Glutamatergic neuron (in vitro differentiated cells): ENCODE measurements around the gene RYK. TPM values are rescaled to one million over a fixed set of nuclear protein-coding genes. Genes with fewer than 3 reads are reported as not detected.
"Not testable (repeated sequence)": the region's sequence is repeated elsewhere in the genome, so short reads cannot be mapped to it uniquely, and the experiment has no call there.

Source experiments
- DNase-seq: peaks from one replicate; pipeline ENCODE4 v3.0.0; 2022
- H3K27ac Mint-ChIP-seq: one replicate; pipeline ENCODE4 v1.8.0; 2020; ENCODE audit warnings: mild to moderate bottlenecking, mixed read lengths, inconsistent platforms; ENCODE audit not compliant: unreplicated experiment
- H3K27me3 Mint-ChIP-seq: one replicate; pipeline ENCODE4 v1.8.0; 2020; ENCODE audit warnings: mild to moderate bottlenecking, moderate library complexity, mixed read lengths, inconsistent platforms; ENCODE audit not compliant: unreplicated experiment
- H3K36me3 Mint-ChIP-seq: one replicate; pipeline ENCODE4 v1.8.0; 2020; ENCODE audit warnings: mild to moderate bottlenecking, mixed read lengths, inconsistent platforms; ENCODE audit not compliant: unreplicated experiment
- H3K4me1 Mint-ChIP-seq: one replicate; pipeline ENCODE4 v1.8.0; 2020; ENCODE audit warnings: mild to moderate bottlenecking, low read depth, mixed read lengths, inconsistent platforms; ENCODE audit not compliant: unreplicated experiment
- H3K4me3 Mint-ChIP-seq: one replicate; pipeline ENCODE4 v1.8.0; 2020; ENCODE audit warnings: mild to moderate bottlenecking, mixed read lengths, inconsistent platforms; ENCODE audit not compliant: unreplicated experiment
- H3K9me3 Mint-ChIP-seq: one replicate; pipeline ENCODE4 v1.8.0; 2020; ENCODE audit warnings: mild to moderate bottlenecking, moderate library complexity, mixed read lengths, inconsistent platforms; ENCODE audit not compliant: unreplicated experiment
- total RNA-seq: library from RNA; stranded (reverse); fragmentation: NEBNext Ultra II Directional; extraction: Animal tissue kit (Norgen Biotek cat#: 25700); gene quantifications from one replicate; pipeline ENCODE4 v1.2.1, GENCODE V29; 2021; ENCODE audit not compliant: unreplicated experiment
- TF ChIP-seq, protein P1 (sequence below): fragments of 200-600 bp; sonication (generic); IDR thresholded peaks from one replicate; pipeline ENCODE4 v1.5.0; 2021; ENCODE audit not compliant: partially characterized antibody, unreplicated experiment

RYK gene
- total RNA-seq, 1 donor from 2014 or later = 33.6 TPM

DNA sequence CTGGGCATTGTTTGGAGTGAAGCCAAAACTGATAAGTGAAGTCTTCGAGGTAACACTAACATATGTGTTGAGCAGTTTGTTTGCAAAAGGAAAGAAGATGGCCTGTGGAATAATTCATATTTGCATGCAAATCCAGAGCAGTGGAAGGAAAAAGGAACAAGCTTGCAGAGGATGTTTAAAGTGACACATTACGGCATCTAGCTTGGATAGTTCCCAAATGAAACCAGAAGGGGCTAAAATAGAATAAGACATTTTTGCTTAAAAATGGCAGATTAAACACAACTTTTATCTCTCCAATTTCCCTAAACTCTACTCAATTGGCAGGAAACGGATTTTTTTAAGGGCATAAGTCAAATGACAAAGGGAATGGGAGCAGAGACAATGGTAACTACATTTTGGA, 25.4 kb upstream of the RYK start:
- H3K27me3 Mint-ChIP-seq = peaks cover 2% of the 10 kb centered on the region
- H3K9me3 Mint-ChIP-seq = no peaks in the 10 kb centered on the region
- no peaks in the 10 kb centered on the region for H3K4me1 Mint-ChIP-seq
- H3K27ac Mint-ChIP-seq = no peak overlapping the region
- no peak overlapping the region for H3K4me3 Mint-ChIP-seq
- DNase-seq = no peak
- TF ChIP-seq, protein P1, sequence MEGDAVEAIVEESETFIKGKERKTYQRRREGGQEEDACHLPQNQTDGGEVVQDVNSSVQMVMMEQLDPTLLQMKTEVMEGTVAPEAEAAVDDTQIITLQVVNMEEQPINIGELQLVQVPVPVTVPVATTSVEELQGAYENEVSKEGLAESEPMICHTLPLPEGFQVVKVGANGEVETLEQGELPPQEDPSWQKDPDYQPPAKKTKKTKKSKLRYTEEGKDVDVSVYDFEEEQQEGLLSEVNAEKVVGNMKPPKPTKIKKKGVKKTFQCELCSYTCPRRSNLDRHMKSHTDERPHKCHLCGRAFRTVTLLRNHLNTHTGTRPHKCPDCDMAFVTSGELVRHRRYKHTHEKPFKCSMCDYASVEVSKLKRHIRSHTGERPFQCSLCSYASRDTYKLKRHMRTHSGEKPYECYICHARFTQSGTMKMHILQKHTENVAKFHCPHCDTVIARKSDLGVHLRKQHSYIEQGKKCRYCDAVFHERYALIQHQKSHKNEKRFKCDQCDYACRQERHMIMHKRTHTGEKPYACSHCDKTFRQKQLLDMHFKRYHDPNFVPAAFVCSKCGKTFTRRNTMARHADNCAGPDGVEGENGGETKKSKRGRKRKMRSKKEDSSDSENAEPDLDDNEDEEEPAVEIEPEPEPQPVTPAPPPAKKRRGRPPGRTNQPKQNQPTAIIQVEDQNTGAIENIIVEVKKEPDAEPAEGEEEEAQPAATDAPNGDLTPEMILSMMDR = no peak
- H3K36me3 Mint-ChIP-seq = no peaks in the 10 kb centered on the region

DNA sequence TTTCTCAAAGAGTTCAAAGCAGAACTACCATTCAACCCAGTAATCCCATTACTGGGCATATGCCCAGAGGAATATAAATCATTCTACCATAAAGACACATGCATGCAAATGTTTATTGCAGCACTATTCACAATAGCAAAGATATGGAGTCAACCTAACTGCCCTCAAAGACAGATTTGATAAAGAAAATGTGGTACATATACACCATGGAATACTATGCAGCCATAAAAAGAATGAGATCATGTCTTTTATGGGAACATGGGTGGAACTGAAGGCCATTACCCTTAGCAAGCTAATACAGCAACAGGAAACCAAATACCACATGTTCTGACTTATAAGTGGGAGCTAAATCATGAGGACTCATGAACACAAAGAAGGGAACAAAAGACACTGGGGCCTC, 24.5 kb upstream of the RYK start:
- not testable (repeated sequence) for H3K27me3 Mint-ChIP-seq, H3K9me3 Mint-ChIP-seq, H3K4me1 Mint-ChIP-seq, DNase-seq, H3K27ac Mint-ChIP-seq, H3K36me3 Mint-ChIP-seq, H3K4me3 Mint-ChIP-seq

DNA sequence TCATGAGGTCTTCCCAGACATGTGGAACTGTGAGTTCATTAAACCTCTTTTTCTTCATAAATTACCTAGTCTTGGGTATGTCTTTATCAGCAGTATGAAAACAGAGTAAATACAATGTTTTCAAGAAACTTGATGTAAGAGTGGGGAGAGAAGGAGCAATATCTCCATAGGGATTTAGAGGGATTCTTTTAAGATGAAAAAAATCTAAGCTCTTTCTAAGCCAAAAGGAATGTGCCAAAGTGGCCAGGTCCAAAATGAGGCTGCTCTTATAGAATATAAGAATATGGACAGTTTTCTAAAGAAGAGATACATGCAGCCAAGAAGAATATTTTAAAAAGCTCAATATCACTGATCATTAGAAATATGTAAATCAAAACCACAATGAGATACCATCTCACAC, 23.9 kb upstream of the RYK start:
- H3K4me1 Mint-ChIP-seq = no peaks in the 10 kb centered on the region
- H3K27me3 Mint-ChIP-seq = peaks cover 2% of the 10 kb centered on the region
- H3K27ac Mint-ChIP-seq = no peak overlapping the region
- TF ChIP-seq, protein P1 = no peak
- H3K36me3 Mint-ChIP-seq = no peaks in the 10 kb centered on the region
- H3K9me3 Mint-ChIP-seq = no peaks in the 10 kb centered on the region
- no peak for DNase-seq
- H3K4me3 Mint-ChIP-seq = no peak overlapping the region

DNA sequence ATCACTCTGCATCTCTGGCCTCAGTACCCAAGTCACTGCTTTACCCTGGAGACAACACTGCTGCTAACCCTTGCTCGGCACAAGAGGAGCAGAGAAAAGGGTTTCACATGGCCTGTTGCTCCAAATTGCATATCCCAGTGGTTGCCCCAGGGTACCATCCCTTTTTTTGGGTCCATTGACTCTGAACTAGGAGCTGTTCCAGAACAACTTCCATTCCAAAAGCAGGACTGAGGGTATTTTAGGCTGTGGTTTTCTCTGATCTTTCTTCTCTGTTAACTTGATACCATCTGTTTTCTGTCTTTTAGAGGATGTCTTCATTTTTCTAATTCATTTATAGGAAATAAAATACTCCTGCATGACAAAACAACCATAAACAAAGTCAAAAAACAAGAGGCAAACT, 17.3 kb upstream of the RYK start:
- TF ChIP-seq, protein P1 = no peak
- no peaks in the 10 kb centered on the region for H3K9me3 Mint-ChIP-seq
- H3K4me3 Mint-ChIP-seq = no peak overlapping the region
- no peak for DNase-seq
- H3K27ac Mint-ChIP-seq = no peak overlapping the region
- no peaks in the 10 kb centered on the region for H3K27me3 Mint-ChIP-seq
- H3K4me1 Mint-ChIP-seq = no peaks in the 10 kb centered on the region
- no peaks in the 10 kb centered on the region for H3K36me3 Mint-ChIP-seq

DNA sequence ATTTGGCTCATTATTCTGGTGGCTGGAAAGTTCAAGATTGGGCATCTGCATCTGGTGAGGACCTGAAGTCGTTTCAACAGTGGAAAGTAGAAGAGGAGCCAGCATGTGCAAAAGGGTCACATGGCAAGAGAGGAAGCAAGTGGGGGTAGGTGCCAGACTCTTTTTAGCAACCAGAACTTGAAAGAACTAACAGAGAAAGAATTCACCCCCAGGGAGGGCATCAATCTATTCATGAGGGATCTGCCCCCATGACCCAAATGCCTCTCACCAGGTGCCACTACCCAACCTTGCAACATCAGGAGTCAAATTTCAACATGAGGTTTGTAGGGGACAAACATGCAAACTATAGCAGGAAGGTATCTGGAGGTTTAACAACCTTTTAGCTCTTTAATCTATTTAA, 10.3 kb upstream of the RYK start:
- no peaks in the 10 kb centered on the region for H3K9me3 Mint-ChIP-seq
- H3K36me3 Mint-ChIP-seq = no peaks in the 10 kb centered on the region
- no peaks in the 10 kb centered on the region for H3K4me1 Mint-ChIP-seq
- H3K27me3 Mint-ChIP-seq = peaks cover 2% of the 10 kb centered on the region
- TF ChIP-seq, protein P1 = no peak
- DNase-seq = no peak
- H3K4me3 Mint-ChIP-seq = no peak overlapping the region
- H3K27ac Mint-ChIP-seq = no peak overlapping the region

DNA sequence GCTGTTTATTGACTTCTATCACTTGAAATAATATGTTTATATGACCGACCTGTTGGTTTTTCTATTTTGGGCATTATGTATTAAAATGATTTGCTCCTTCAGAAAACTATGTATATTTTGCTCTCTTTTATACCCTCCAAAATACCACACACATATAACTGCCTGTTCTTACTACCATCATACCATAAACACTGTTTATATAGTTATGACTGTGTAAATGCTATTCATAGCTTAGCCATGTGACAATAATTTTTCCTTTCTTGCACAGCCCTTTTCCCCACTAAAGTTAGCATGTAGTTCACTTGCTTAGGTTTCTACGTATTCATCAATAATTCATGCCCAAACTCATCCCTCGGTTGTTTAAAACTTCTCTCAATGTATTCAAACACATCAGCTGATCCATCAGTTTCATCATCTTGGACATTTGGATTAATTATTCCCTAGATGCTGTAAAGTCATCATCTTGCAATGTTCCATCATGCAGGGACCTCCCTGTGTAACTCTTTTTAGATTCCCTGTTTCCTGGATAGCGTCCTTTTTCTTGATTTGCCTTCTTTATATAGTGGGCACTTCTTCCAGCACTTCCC, 8.2 kb upstream of the RYK start:
- no peak for DNase-seq
- H3K27ac Mint-ChIP-seq = no peak overlapping the region
- H3K4me3 Mint-ChIP-seq = no peak overlapping the region
- peaks cover 2% of the 10 kb centered on the region for H3K27me3 Mint-ChIP-seq
- TF ChIP-seq, protein P1 = no peak
- H3K36me3 Mint-ChIP-seq = no peaks in the 10 kb centered on the region
- H3K9me3 Mint-ChIP-seq = no peaks in the 10 kb centered on the region
- no peaks in the 10 kb centered on the region for H3K4me1 Mint-ChIP-seq
